HCT116 (cell line): ENCODE results near the gene HMHB1. TPM values are rescaled to one million over a fixed set of nuclear protein-coding genes. Genes with fewer than 3 reads are reported as not detected.

Experiments
- ATAC-seq: fragments of 200-7000 bp; cut with Tn5 transposase; 2 replicates; pipeline ENCODE4 v1.9.1; 2020; ENCODE audit warnings: mild to moderate bottlenecking, moderate library complexity
- BruUV-seq: library from RNA; stranded (reverse); fragments of 400-500 nt; replicated peaks from 2 replicates; lab custom pipeline; 2021; lab: Mats Ljungman, UMichigan
- CTCF ChIA-PET: fragments of 300-600 bp; sonication (Branson Sonifier 250); formaldehyde crosslinking; loops from one replicate; lab custom pipeline; 2021; ENCODE audit warnings: antibody characterized with exemption; lab: Charles Lee
- POLR2A ChIA-PET: fragments of 300-600, 350-600 bp; sonication (Branson Sonifier 250); formaldehyde crosslinking; loops from one replicate; lab custom pipeline; 2021; ENCODE audit warnings: antibody characterized with exemption; lab: Charles Lee
- RAD21 ChIA-PET, 2 experiments: fragments of 300-600 bp; sonication (Branson Sonifier 250); formaldehyde crosslinking; loops; one replicate each; lab custom pipeline; 2023; ENCODE audit warnings: low total read pairs in 2 of 2; ENCODE audit not compliant: uncharacterized antibody in 2 of 2, unreplicated experiment in 2 of 2, low non-redundant PET in 1 of 2; lab: Charles Lee
- DNase-seq: peaks from one replicate; pipeline ENCODE4 v3.0.0-alpha.2; 2010; ENCODE audit warnings: low read depth, low spot score
- H2AFZ ChIP-seq: fragments of 200-600 bp; shearing (Covaris generic), sonication (generic); 2 replicates; pipeline ENCODE4 v1.6.1; 2017; ENCODE audit warnings: low read depth, mixed run types, mixed read lengths, antibody characterized with exemption, low read length; ENCODE audit not compliant: poor library complexity, severe bottlenecking
- H3K27ac ChIP-seq: 2 replicates; pipeline ENCODE4 v1.5.1; 2012; ENCODE audit warnings: low read depth, low read length
- H3K27me3 ChIP-seq: fragments of 200-600 bp; sonication (generic); 2 replicates; pipeline ENCODE4 v1.6.1; 2016; ENCODE audit warnings: mixed run types, low read length, mixed read lengths; ENCODE audit not compliant: insufficient read depth
- H3K36me3 ChIP-seq, 2 experiments: fragments of 200-500 bp in 1 of 2; fragments of 200-600 bp in 1 of 2; sonication (Bioruptor generic) in 1 of 2; sonication (generic) in 1 of 2; 2 replicates each; pipeline versions ENCODE4 v1.5.1 to v1.6.1; 2014 to 2016; ENCODE audit warnings: low read length in 2 of 2, inconsistent platforms in 1 of 2, mixed read lengths in 1 of 2, mixed run types in 1 of 2; ENCODE audit not compliant: insufficient read depth in 2 of 2, control insufficient read depth in 1 of 2
- H3K4me1 ChIP-seq, 2 experiments: fragments of 200-600 bp in 1 of 2; sonication (generic) in 1 of 2; 2 replicates each; pipeline versions ENCODE4 v1.5.1 to v1.6.1; 2012 to 2017; ENCODE audit warnings: low read length in 2 of 2, inconsistent platforms in 1 of 2, mild to moderate bottlenecking in 1 of 2, mixed read lengths in 1 of 2, mixed run types in 1 of 2, moderate library complexity in 1 of 2; ENCODE audit not compliant: insufficient read depth in 2 of 2, control insufficient read depth in 1 of 2
- H3K4me2 ChIP-seq: fragments of 200-600 bp; sonication (generic); 2 replicates; pipeline ENCODE4 v1.6.1; 2017; ENCODE audit warnings: mixed run types, low read length, mixed read lengths
- H3K4me3 ChIP-seq, 2 experiments: fragments of 200-600 bp in 1 of 2; sonication (generic) in 1 of 2; replicated peaks in 1 of 2; 2 replicates each; pipeline ENCODE4 v1.5.1; 2011 to 2016; ENCODE audit warnings: low read length in 2 of 2, control low read depth in 1 of 2, low read depth in 1 of 2, mild to moderate bottlenecking in 1 of 2, mixed read lengths in 1 of 2, mixed run types in 1 of 2
- H3K79me2 ChIP-seq: fragments of 200-600 bp; sonication (generic); 2 replicates; pipeline ENCODE4 v1.6.1; 2017; ENCODE audit warnings: mild to moderate bottlenecking, mixed run types, low read length, moderate library complexity, mixed read lengths; ENCODE audit not compliant: insufficient read depth
- H3K9ac ChIP-seq: fragments of 200-600 bp; sonication (generic); 2 replicates; pipeline ENCODE4 v1.6.1; 2016; ENCODE audit warnings: low read length, mixed read lengths
- H3K9me2 ChIP-seq: fragments of 200-600 bp; sonication (generic), shearing (Covaris generic); 2 replicates; pipeline ENCODE4 v1.6.1; 2017; ENCODE audit warnings: mixed run types, mild to moderate bottlenecking, moderate library complexity; ENCODE audit not compliant: insufficient read depth
- H3K9me3 ChIP-seq, 2 experiments: fragments of 200-500 bp in 1 of 2; fragments of 200-600 bp in 1 of 2; sonication (Bioruptor generic) in 1 of 2; sonication (generic) in 1 of 2; 2 replicates each; pipeline ENCODE4 v1.6.1; 2014 to 2017; ENCODE audit warnings: low read length in 2 of 2, mixed read lengths in 2 of 2, inconsistent platforms in 1 of 2, low read depth in 1 of 2, mild to moderate bottlenecking in 1 of 2, mixed run types in 1 of 2, moderate library complexity in 1 of 2; ENCODE audit not compliant: control insufficient read depth in 1 of 2, insufficient read depth in 1 of 2
- H4K20me1 ChIP-seq: fragments of 200-600 bp; sonication (generic), shearing (Covaris generic); 2 replicates; pipeline ENCODE4 v1.6.1; 2017; ENCODE audit warnings: mixed run types, mild to moderate bottlenecking, moderate library complexity; ENCODE audit not compliant: insufficient read depth
- ATF3 ChIP-seq: IDR thresholded peaks from 2 replicates; pipeline ENCODE4 v1.6.1; 2012
- CTCF ChIP-seq, 3 experiments: fragments of 200-600 bp in 1 of 3; sonication (generic) in 1 of 3; IDR thresholded peaks in 2 of 3; conservative IDR thresholded peaks in 1 of 3; 2 replicates each; pipeline ENCODE4 v1.5.1; 2012 to 2017; ENCODE audit warnings: low read depth in 2 of 3, low read length in 2 of 3, antibody characterized with exemption in 1 of 3, borderline replicate concordance in 1 of 3, control low read depth in 1 of 3, mild to moderate bottlenecking in 1 of 3, mixed read lengths in 1 of 3, mixed run types in 1 of 3, moderate library complexity in 1 of 3; ENCODE audit not compliant: insufficient read depth in 1 of 3
- EGR1 ChIP-seq: IDR thresholded peaks from 2 replicates; pipeline ENCODE4 v1.6.1; 2012; ENCODE audit warnings: low read depth
- FOSL1 ChIP-seq: IDR thresholded peaks from 2 replicates; pipeline ENCODE4 v1.6.1; 2012; ENCODE audit warnings: low read depth
- MAX ChIP-seq: IDR thresholded peaks from 2 replicates; pipeline ENCODE4 v1.6.1; 2012
- POLR2A ChIP-seq: IDR thresholded peaks from 2 replicates; pipeline ENCODE4 v1.7.0; 2011; ENCODE audit warnings: borderline replicate concordance; ENCODE audit not compliant: insufficient read depth, insufficient read length; ENCODE audit errors: extremely low read depth
- POLR2AphosphoS5 ChIP-seq: IDR thresholded peaks from 2 replicates; pipeline ENCODE4 v1.6.1; 2011; ENCODE audit warnings: mild to moderate bottlenecking, low read depth, low read length, moderate library complexity
- RAD21 ChIP-seq: IDR thresholded peaks from 2 replicates; pipeline ENCODE4 v1.6.1; 2012; ENCODE audit warnings: low read depth, mild to moderate bottlenecking
- REST ChIP-seq: IDR thresholded peaks from 2 replicates; pipeline ENCODE4 v1.6.1; 2012; ENCODE audit warnings: low read depth
- SIN3A ChIP-seq: IDR thresholded peaks from 2 replicates; pipeline ENCODE4 v1.6.1; 2012; ENCODE audit warnings: low read depth
- TCF7L2 ChIP-seq: IDR thresholded peaks from 2 replicates; pipeline ENCODE4 v1.7.0; 2011; ENCODE audit warnings: borderline replicate concordance, inconsistent platforms; ENCODE audit not compliant: insufficient read depth, insufficient read length; ENCODE audit errors: extremely low read depth
- intact Hi-C: fragments of 100-400 bp; cut with micrococcal nuclease; formaldehyde crosslinking; loops from 2 replicates; pipeline ENCODE4 v1.10.0; 2022
- total RNA-seq: library from RNA; stranded (reverse); gene quantifications from one replicate; pipeline ENCODE4 v1.2.1, GENCODE V29; 2021; ENCODE audit not compliant: unreplicated experiment

The HMHB1 gene
- total RNA-seq, 1 experiment from 2014 or later, result not detected

GRCh38 chr5:143820451-143820850, 8.5 kb downstream of the HMHB1 start (continued):
- TF ChIP-seq REST, result no peak
- no peak for TF ChIP-seq TCF7L2
- no peak for TF ChIP-seq POLR2A
- TF ChIP-seq SIN3A, result no peak
- no peak for TF ChIP-seq EGR1
- no peak for TF ChIP-seq FOSL1

GRCh38 chr5:143824851-143825720, 13.1 kb downstream of the HMHB1 start:
- no TSS peak for BruUV-seq
- ChIA-PET RAD21 (no interaction called here), CTCF (interaction anchor here (0.7 to 1.7 kb wide), 9 partner anchors 10 to 822 kb away, joined by 3 to 9 read pairs (median 3); no protein-coding TSS in a partner anchor), POLR2A (no interaction called here)
- Histone ChIP-seq H3K27ac (no peak overlapping the region), H3K9me2 (no peaks in the 10 kb centered on the region), H3K4me2 (no peak overlapping the region), H4K20me1 (no peaks in the 10 kb centered on the region), H3K36me3 (no peaks in the 10 kb centered on the region), H2AFZ (peak overlapping the region; percentile 7), H3K9me3 (no peaks in the 10 kb centered on the region), H3K9ac (no peak overlapping the region), H3K27me3 (no peaks in the 10 kb centered on the region), H3K4me1 (no peaks in the 10 kb centered on the region), H3K4me3 (no peak overlapping the region), H3K79me2 (no peaks in the 10 kb centered on the region)
- TF ChIP-seq RAD21 (peak; percentile 98), REST (no peak), MAX (no peak), EGR1 (no peak), CTCF (IDR thresholded peaks at IDR 0.05 in 2 of 3, conservative IDR thresholded peaks at IDR 0.05 in 1 of 3; ENCODE audit: borderline replicate concordance in 1 of 3, insufficient read depth in 1 of 3, low read depth in 2 of 3, low read length in 2 of 3) (peak; percentile 79 to 95 (median 90)), POLR2AphosphoS5 (no peak), ATF3 (no peak), SIN3A (no peak)
- intact Hi-C loops, result loop anchor here (1.0 to 5.0 kb wide), 8 partner anchors 142 to 901 kb away; partner anchors contain the start of gene NR3C1
- ATAC-seq (peak; percentile 99), DNase-seq (peak; percentile 65)
